Trophoblast cell (in vitro differentiated cells and primary cell): Measurements from ENCODE around the gene COL2A1.

Source experiments
- DNase-seq, 2 donors: peaks; one replicate each; pipeline ENCODE4 v3.0.0-alpha.2; 2016
- H2AFZ ChIP-seq: 2 replicates; pipeline ENCODE4 v1.6.1; 2013; ENCODE audit warnings: low read length, moderate library complexity, mild to moderate bottlenecking; ENCODE audit not compliant: insufficient read depth, poor library complexity
- H2AK5ac ChIP-seq: 2 replicates; pipeline ENCODE4 v1.6.1; 2013; ENCODE audit warnings: mild to moderate bottlenecking, low read length
- H2BK120ac ChIP-seq: 2 replicates; pipeline ENCODE4 v1.6.1; 2013; ENCODE audit warnings: low read length, mild to moderate bottlenecking, moderate library complexity; ENCODE audit not compliant: insufficient read depth, poor library complexity
- H2BK12ac ChIP-seq: 2 replicates; pipeline ENCODE4 v1.6.1; 2013; ENCODE audit warnings: mild to moderate bottlenecking, low read length, moderate library complexity
- H2BK5ac ChIP-seq: 2 replicates; pipeline ENCODE4 v1.6.1; 2013; ENCODE audit warnings: low read length, low read depth, moderate library complexity, mild to moderate bottlenecking; ENCODE audit not compliant: poor library complexity
- H3K14ac ChIP-seq: 2 replicates; pipeline ENCODE4 v1.6.1; 2013; ENCODE audit warnings: mild to moderate bottlenecking, low read length
- H3K18ac ChIP-seq: 2 replicates; pipeline ENCODE4 v1.6.1; 2013; ENCODE audit warnings: mild to moderate bottlenecking, low read length
- H3K23ac ChIP-seq: 2 replicates; pipeline ENCODE4 v1.6.1; 2013; ENCODE audit warnings: low read length
- H3K27ac ChIP-seq: 2 replicates; pipeline ENCODE4 v1.5.1; 2013; ENCODE audit warnings: low read depth, mild to moderate bottlenecking, inconsistent platforms, low read length, moderate library complexity
- H3K27me3 ChIP-seq: 2 replicates; pipeline ENCODE4 v1.6.1; 2013; ENCODE audit warnings: inconsistent platforms, mild to moderate bottlenecking, low read length, moderate library complexity; ENCODE audit not compliant: insufficient read depth
- H3K36me3 ChIP-seq, 2 experiments: 1 replicate in 1 of 2; 2 replicates in 1 of 2; pipeline ENCODE4 v1.6.1; 2013; ENCODE audit warnings: low read length in 2 of 2, mild to moderate bottlenecking in 2 of 2, moderate library complexity in 1 of 2; ENCODE audit not compliant: insufficient read depth in 2 of 2, control insufficient read depth in 1 of 2
- H3K4ac ChIP-seq: 2 replicates; pipeline ENCODE4 v1.6.1; 2013; ENCODE audit warnings: low read depth, mild to moderate bottlenecking, low read length, moderate library complexity
- H3K4me1 ChIP-seq, 2 experiments: 1 replicate in 1 of 2; 2 replicates in 1 of 2; pipeline ENCODE4 v1.6.1; 2013; ENCODE audit warnings: low read length in 2 of 2, mild to moderate bottlenecking in 2 of 2, moderate library complexity in 1 of 2; ENCODE audit not compliant: insufficient read depth in 2 of 2, control insufficient read depth in 1 of 2
- H3K4me2 ChIP-seq: 2 replicates; pipeline ENCODE4 v1.6.1; 2013; ENCODE audit warnings: inconsistent platforms, mild to moderate bottlenecking, low read length, moderate library complexity
- H3K4me3 ChIP-seq: 2 replicates; pipeline ENCODE4 v1.5.1; 2013; ENCODE audit warnings: mild to moderate bottlenecking, low read depth, low read length, inconsistent platforms
- H3K79me1 ChIP-seq: one replicate; pipeline ENCODE4 v1.6.1; 2013; ENCODE audit warnings: low read length
- H3K79me2 ChIP-seq: 2 replicates; pipeline ENCODE4 v1.6.1; 2013; ENCODE audit warnings: low read length, mild to moderate bottlenecking; ENCODE audit not compliant: control insufficient read depth, insufficient read depth, poor library complexity
- H3K9ac ChIP-seq: 2 replicates; pipeline ENCODE4 v1.6.1; 2013; ENCODE audit warnings: mild to moderate bottlenecking, low read length
- H3K9me3 ChIP-seq: 2 replicates; pipeline ENCODE4 v1.6.1; 2013; ENCODE audit warnings: low read depth, mild to moderate bottlenecking, control low read depth, inconsistent platforms, low read length; ENCODE audit not compliant: insufficient read depth
- H4K12ac ChIP-seq: 2 replicates; pipeline ENCODE4 v1.6.1; 2013; ENCODE audit warnings: low read depth, mild to moderate bottlenecking, low read length, moderate library complexity
- H4K8ac ChIP-seq: 2 replicates; pipeline ENCODE4 v1.6.1; 2013; ENCODE audit warnings: low read depth, mild to moderate bottlenecking, low read length, moderate library complexity
- H4K91ac ChIP-seq: one replicate; pipeline ENCODE4 v1.6.1; 2013; ENCODE audit warnings: low read depth, mild to moderate bottlenecking, low read length, moderate library complexity
- WGBS: extraction: QIAGEN DNeasy Blood & Tissue Kit; methylation state at CpG from one replicate; pipeline ENCODE4 v1.1.7; 2013; ENCODE audit warnings: missing lambda C conversion rate; ENCODE audit not compliant: insufficient read length, insufficient coverage; ENCODE audit errors: extremely low coverage; 5-methylcytosine and 5-hydroxymethylcytosine counted together

Gene COL2A1

GRCh38 chr12:48015954-48016353 is 11.7 kb upstream of the COL2A1 start:
- Histone ChIP-seq H2BK12ac (no peak overlapping the region), H2AFZ (no peak overlapping the region), H3K4ac (no peak overlapping the region), H3K9ac (no peak overlapping the region), H3K14ac (no peak overlapping the region), H3K4me3 (no peak overlapping the region), H4K12ac (no peak overlapping the region), H3K4me2 (no peak overlapping the region), H2BK5ac (no peak overlapping the region), H3K27me3 (peaks cover 14% of the 10 kb centered on the region), H3K4me1 (peaks cover under 1% of the 10 kb centered on the region in 2 experiments), H2AK5ac (no peak overlapping the region), H3K9me3 (peaks cover 2% of the 10 kb centered on the region), H3K36me3 (no peaks in the 10 kb centered on the region), H3K79me1 (no peaks in the 10 kb centered on the region), H2BK120ac (no peak overlapping the region), H4K91ac (no peak overlapping the region), H3K27ac (no peak overlapping the region), H3K18ac (no peak overlapping the region), H3K79me2 (no peaks in the 10 kb centered on the region), H4K8ac (no peak overlapping the region), H3K23ac (no peak overlapping the region)
- no peak for DNase-seq
- WGBS: no CpG with 5 or more reads among the region's 7 CpGs

GRCh38 chr12:48015129-48015528 is 10.9 kb upstream of the COL2A1 start:
- Histone ChIP-seq H3K23ac (no peak overlapping the region), H3K18ac (no peak overlapping the region), H2AFZ (no peak overlapping the region), H3K79me1 (no peaks in the 10 kb centered on the region), H4K12ac (no peak overlapping the region), H2BK120ac (no peak overlapping the region), H3K27me3 (peaks cover 21% of the 10 kb centered on the region), H3K4ac (no peak overlapping the region), H2BK12ac (no peak overlapping the region), H3K9me3 (peaks cover 2% of the 10 kb centered on the region), H4K8ac (no peak overlapping the region), H4K91ac (no peak overlapping the region), H3K79me2 (no peaks in the 10 kb centered on the region), H3K4me2 (no peak overlapping the region), H3K4me1 (no peaks in the 10 kb centered on the region), H3K4me3 (no peak overlapping the region), H3K14ac (no peak overlapping the region), H2BK5ac (no peak overlapping the region), H3K27ac (no peak overlapping the region), H3K9ac (no peak overlapping the region), H3K36me3 (no peaks in the 10 kb centered on the region), H2AK5ac (no peak overlapping the region)
- no CpG with 5 or more reads among the region's 1 CpG for WGBS
- no peak for DNase-seq

GRCh38 chr12:48013287-48013686 is 9.0 kb upstream of the COL2A1 start:
- Histone ChIP-seq H3K36me3 (no peaks in the 10 kb centered on the region), H2BK12ac (no peak overlapping the region), H4K91ac (no peak overlapping the region), H2BK120ac (no peak overlapping the region), H3K27ac (no peak overlapping the region), H3K4ac (no peak overlapping the region), H2AK5ac (no peak overlapping the region), H2BK5ac (no peak overlapping the region), H3K79me1 (no peaks in the 10 kb centered on the region), H3K79me2 (no peaks in the 10 kb centered on the region), H3K18ac (no peak overlapping the region), H3K4me1 (no peaks in the 10 kb centered on the region), H3K4me3 (no peak overlapping the region), H4K12ac (no peak overlapping the region), H2AFZ (no peak overlapping the region), H3K4me2 (no peak overlapping the region), H3K23ac (no peak overlapping the region), H3K9me3 (peaks cover 3% of the 10 kb centered on the region), H3K27me3 (peaks cover 31% of the 10 kb centered on the region), H4K8ac (no peak overlapping the region), H3K9ac (no peak overlapping the region), H3K14ac (no peak overlapping the region)
- DNase-seq: no peak
- WGBS: no CpG with 5 or more reads among the region's 2 CpGs

GRCh38 chr12:48012070-48012469 is 7.8 kb upstream of the COL2A1 start:
- H2AK5ac ChIP-seq: no peak overlapping the region
- no peak overlapping the region for H3K14ac ChIP-seq
- H3K27ac ChIP-seq: no peak overlapping the region
- H3K79me1 ChIP-seq: no peaks in the 10 kb centered on the region
- H3K4ac ChIP-seq: no peak overlapping the region
- no peak overlapping the region for H3K4me2 ChIP-seq
- no peak overlapping the region for H3K23ac ChIP-seq
- H3K27me3 ChIP-seq: peaks cover 30% of the 10 kb centered on the region
- no peak overlapping the region for H2BK120ac ChIP-seq
- H4K91ac ChIP-seq: no peak overlapping the region
- no peaks in the 10 kb centered on the region for H3K4me1 ChIP-seq
- WGBS: no CpG with 5 or more reads among the region's 8 CpGs
- no peak for DNase-seq
- H4K8ac ChIP-seq: no peak overlapping the region
- no peak overlapping the region for H3K18ac ChIP-seq
- no peak overlapping the region for H2AFZ ChIP-seq
- H2BK12ac ChIP-seq: no peak overlapping the region
- H4K12ac ChIP-seq: no peak overlapping the region
- no peak overlapping the region for H2BK5ac ChIP-seq
- H3K79me2 ChIP-seq: no peaks in the 10 kb centered on the region
- no peaks in the 10 kb centered on the region for H3K36me3 ChIP-seq
- H3K9me3 ChIP-seq: peaks cover 1% of the 10 kb centered on the region
- no peak overlapping the region for H3K9ac ChIP-seq
- H3K4me3 ChIP-seq: no peak overlapping the region
